Activated T-helper 17 cell treated with anti-CD3 and anti-CD28 coated beads, Interleukin-2, amount 50 U/mL, for 72 hours (primary cell): ENCODE results near the gene SORBS1. TPM values are rescaled to one million over a fixed set of nuclear protein-coding genes. Genes with fewer than 3 reads are reported as not detected.
"Not testable (repeated sequence)": the region's sequence is repeated elsewhere in the genome, so short reads cannot be mapped to it uniquely, and the experiment has no call there.

Experiments used
- ATAC-seq: fragments of 150-1000 bp; cut with Tn5 transposase; replicated peaks from 2 replicates; pipeline ENCODE4 v1.10.0; 2021; ENCODE audit warnings: mild to moderate bottlenecking, moderate library complexity
- H3K27ac Mint-ChIP-seq: one replicate; pipeline ENCODE4 v1.8.0; 2022; ENCODE audit warnings: mixed read lengths
- H3K27me3 Mint-ChIP-seq: one replicate; pipeline ENCODE4 v1.8.0; 2022; ENCODE audit warnings: mixed read lengths
- H3K36me3 Mint-ChIP-seq: one replicate; pipeline ENCODE4 v1.8.0; 2022; ENCODE audit warnings: low read depth, mild to moderate bottlenecking, mixed read lengths
- H3K4me1 Mint-ChIP-seq: one replicate; pipeline ENCODE4 v1.8.0; 2022; ENCODE audit warnings: mixed read lengths
- H3K4me3 Mint-ChIP-seq: one replicate; pipeline ENCODE4 v1.8.0; 2022; ENCODE audit warnings: mild to moderate bottlenecking, mixed read lengths
- H3K9me3 Mint-ChIP-seq: one replicate; pipeline ENCODE4 v1.8.0; 2022; ENCODE audit warnings: mixed read lengths
- total RNA-seq, 2 donors: library from RNA; stranded (reverse); gene quantifications; one replicate each; pipeline ENCODE4 v1.2.3, GENCODE V29; 2022

The SORBS1 gene
- total RNA-seq, 2 donors from 2014 or later, result 1.1 to 3.4 TPM

- Mint-ChIP-seq H3K27ac (no peak overlapping the region), H3K9me3 (no peaks in the 10 kb centered on the region), H3K4me3 (no peak overlapping the region), H3K4me1 (no peaks in the 10 kb centered on the region), H3K27me3 (no peaks in the 10 kb centered on the region), H3K36me3 (no peaks in the 10 kb centered on the region)
- no peak for ATAC-seq
Observed at GRCh38 chr10:95353123-95353522, 208.0 kb downstream of the SORBS1 start.

GRCh38 chr10:95352684-95353083, 208.5 kb downstream of the SORBS1 start:
- H3K27ac Mint-ChIP-seq, result no peak overlapping the region
- no peak for ATAC-seq
- H3K4me1 Mint-ChIP-seq, result no peaks in the 10 kb centered on the region
- H3K4me3 Mint-ChIP-seq, result no peak overlapping the region
- no peaks in the 10 kb centered on the region for H3K9me3 Mint-ChIP-seq
- no peaks in the 10 kb centered on the region for H3K27me3 Mint-ChIP-seq
- no peaks in the 10 kb centered on the region for H3K36me3 Mint-ChIP-seq

GRCh38 chr10:95350830-95351228, 210.3 kb downstream of the SORBS1 start:
- no peak overlapping the region for H3K27ac Mint-ChIP-seq
- no peak for ATAC-seq
- no peaks in the 10 kb centered on the region for H3K9me3 Mint-ChIP-seq
- no peaks in the 10 kb centered on the region for H3K36me3 Mint-ChIP-seq
- H3K27me3 Mint-ChIP-seq, result no peaks in the 10 kb centered on the region
- H3K4me3 Mint-ChIP-seq, result no peak overlapping the region
- H3K4me1 Mint-ChIP-seq, result no peaks in the 10 kb centered on the region

GRCh38 chr10:95350219-95350829, 210.8 kb downstream of the SORBS1 start:
- Mint-ChIP-seq H3K4me1 (no peaks in the 10 kb centered on the region), H3K27me3 (no peaks in the 10 kb centered on the region), H3K27ac (no peak overlapping the region), H3K4me3 (no peak overlapping the region), H3K36me3 (no peaks in the 10 kb centered on the region), H3K9me3 (no peaks in the 10 kb centered on the region)
- no peak for ATAC-seq

- H3K27me3 Mint-ChIP-seq, H3K4me1 Mint-ChIP-seq, H3K27ac Mint-ChIP-seq, H3K4me3 Mint-ChIP-seq, H3K9me3 Mint-ChIP-seq, H3K36me3 Mint-ChIP-seq, ATAC-seq: not testable (repeated sequence)
Observed at GRCh38 chr10:95347402-95347766, 213.8 kb downstream of the SORBS1 start.

GRCh38 chr10:95346715-95347401, 214.3 kb downstream of the SORBS1 start:
- ATAC-seq, result no peak
- H3K4me3 Mint-ChIP-seq, result no peak overlapping the region
- no peak overlapping the region for H3K27ac Mint-ChIP-seq
- H3K27me3 Mint-ChIP-seq, result no peaks in the 10 kb centered on the region
- no peaks in the 10 kb centered on the region for H3K9me3 Mint-ChIP-seq
- no peaks in the 10 kb centered on the region for H3K36me3 Mint-ChIP-seq
- no peaks in the 10 kb centered on the region for H3K4me1 Mint-ChIP-seq

- Mint-ChIP-seq H3K4me3 (no peak overlapping the region), H3K27me3 (no peaks in the 10 kb centered on the region), H3K4me1 (no peaks in the 10 kb centered on the region), H3K36me3 (no peaks in the 10 kb centered on the region), H3K27ac (no peak overlapping the region), H3K9me3 (no peaks in the 10 kb centered on the region)
- no peak for ATAC-seq
Observed at GRCh38 chr10:95343573-95343972, 217.6 kb downstream of the SORBS1 start.

GRCh38 chr10:95341716-95342130, 219.4 kb downstream of the SORBS1 start:
- Mint-ChIP-seq H3K27ac (no peak overlapping the region), H3K36me3 (no peaks in the 10 kb centered on the region), H3K27me3 (no peaks in the 10 kb centered on the region), H3K9me3 (no peaks in the 10 kb centered on the region), H3K4me1 (no peaks in the 10 kb centered on the region), H3K4me3 (no peak overlapping the region)
- ATAC-seq, result no peak

GRCh38 chr10:95339863-95340262, 221.3 kb downstream of the SORBS1 start:
- no peaks in the 10 kb centered on the region for H3K9me3 Mint-ChIP-seq

GRCh38 chr10:95337423-95338160, 223.6 kb downstream of the SORBS1 start:
- Mint-ChIP-seq H3K4me1 (no peaks in the 10 kb centered on the region), H3K4me3 (no peak overlapping the region), H3K36me3 (no peaks in the 10 kb centered on the region), H3K27ac (no peak overlapping the region), H3K9me3 (no peaks in the 10 kb centered on the region), H3K27me3 (no peaks in the 10 kb centered on the region)
- ATAC-seq, result no peak

More at GRCh38 chr10:95339863-95340262, 221.3 kb downstream of the SORBS1 start:
- Mint-ChIP-seq H3K27me3 (no peaks in the 10 kb centered on the region), H3K4me3 (no peak overlapping the region), H3K36me3 (no peaks in the 10 kb centered on the region), H3K27ac (no peak overlapping the region), H3K4me1 (no peaks in the 10 kb centered on the region)
- ATAC-seq, result no peak

- Mint-ChIP-seq H3K27ac (no peak overlapping the region), H3K4me3 (no peak overlapping the region), H3K4me1 (no peaks in the 10 kb centered on the region), H3K36me3 (no peaks in the 10 kb centered on the region), H3K9me3 (no peaks in the 10 kb centered on the region), H3K27me3 (no peaks in the 10 kb centered on the region)
- no peak for ATAC-seq
Observed at GRCh38 chr10:95336702-95337101, 224.5 kb downstream of the SORBS1 start.

GRCh38 chr10:95335933-95336699, 225.1 kb downstream of the SORBS1 start:
- no peak overlapping the region for H3K4me3 Mint-ChIP-seq
- ATAC-seq, result no peak
- no peak overlapping the region for H3K27ac Mint-ChIP-seq
- H3K9me3 Mint-ChIP-seq, result no peaks in the 10 kb centered on the region
- H3K4me1 Mint-ChIP-seq, result no peaks in the 10 kb centered on the region
- no peaks in the 10 kb centered on the region for H3K36me3 Mint-ChIP-seq
- H3K27me3 Mint-ChIP-seq, result no peaks in the 10 kb centered on the region

- Mint-ChIP-seq H3K36me3 (no peaks in the 10 kb centered on the region), H3K9me3 (no peaks in the 10 kb centered on the region), H3K27me3 (no peaks in the 10 kb centered on the region), H3K4me3 (no peak overlapping the region), H3K27ac (no peak overlapping the region), H3K4me1 (no peaks in the 10 kb centered on the region)
- no peak for ATAC-seq
Observed at GRCh38 chr10:95334805-95335144, 226.4 kb downstream of the SORBS1 start.

GRCh38 chr10:95333997-95334804, 227.0 kb downstream of the SORBS1 start:
- Mint-ChIP-seq H3K4me1 (no peaks in the 10 kb centered on the region), H3K27ac (no peak overlapping the region), H3K27me3 (no peaks in the 10 kb centered on the region), H3K36me3 (no peaks in the 10 kb centered on the region), H3K9me3 (no peaks in the 10 kb centered on the region), H3K4me3 (no peak overlapping the region)
- no peak for ATAC-seq
